ENCODE results near the gene SEC61A1.

DNA sequence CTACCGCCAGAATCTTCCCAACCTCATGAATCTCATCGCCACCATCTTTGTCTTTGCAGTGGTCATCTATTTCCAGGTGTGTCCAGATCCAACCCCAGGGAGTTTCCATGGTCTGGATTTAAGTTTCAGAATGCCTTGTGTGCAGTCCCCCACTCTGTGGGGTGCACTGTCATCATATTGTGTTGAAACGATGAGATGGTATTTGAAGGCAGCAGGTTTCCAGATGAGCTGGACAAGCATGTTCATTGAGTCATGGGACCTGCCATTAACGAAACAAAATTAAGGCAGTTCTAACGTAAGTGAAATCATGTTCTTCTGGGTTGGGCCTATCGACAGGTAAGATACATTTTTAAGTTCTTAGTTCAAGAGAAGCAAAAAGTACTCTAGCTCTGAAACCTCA lies 12.7 kb downstream of the SEC61A1 start:
- TF ChIP-seq, protein P1, sequence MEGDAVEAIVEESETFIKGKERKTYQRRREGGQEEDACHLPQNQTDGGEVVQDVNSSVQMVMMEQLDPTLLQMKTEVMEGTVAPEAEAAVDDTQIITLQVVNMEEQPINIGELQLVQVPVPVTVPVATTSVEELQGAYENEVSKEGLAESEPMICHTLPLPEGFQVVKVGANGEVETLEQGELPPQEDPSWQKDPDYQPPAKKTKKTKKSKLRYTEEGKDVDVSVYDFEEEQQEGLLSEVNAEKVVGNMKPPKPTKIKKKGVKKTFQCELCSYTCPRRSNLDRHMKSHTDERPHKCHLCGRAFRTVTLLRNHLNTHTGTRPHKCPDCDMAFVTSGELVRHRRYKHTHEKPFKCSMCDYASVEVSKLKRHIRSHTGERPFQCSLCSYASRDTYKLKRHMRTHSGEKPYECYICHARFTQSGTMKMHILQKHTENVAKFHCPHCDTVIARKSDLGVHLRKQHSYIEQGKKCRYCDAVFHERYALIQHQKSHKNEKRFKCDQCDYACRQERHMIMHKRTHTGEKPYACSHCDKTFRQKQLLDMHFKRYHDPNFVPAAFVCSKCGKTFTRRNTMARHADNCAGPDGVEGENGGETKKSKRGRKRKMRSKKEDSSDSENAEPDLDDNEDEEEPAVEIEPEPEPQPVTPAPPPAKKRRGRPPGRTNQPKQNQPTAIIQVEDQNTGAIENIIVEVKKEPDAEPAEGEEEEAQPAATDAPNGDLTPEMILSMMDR (IDR thresholded peaks at IDR 0.05; ENCODE audit: low read length), result no peak
- no peak for TF ChIP-seq EZH2 (IDR thresholded peaks at IDR 0.05; ENCODE audit: borderline replicate concordance, low read length)
